Heart right ventricle (tissue), 16 donors: ENCODE results near the gene CNRIP1. TPM values are rescaled to one million over a fixed set of nuclear protein-coding genes. Genes with fewer than 3 reads are reported as not detected.

ENCODE experiments used
- ATAC-seq, 8 donors: fragments of 200-7000 bp; cut with Tn5 transposase; one replicate each; pipeline ENCODE4 v1.9.1; 2020; ENCODE audit warnings: mild to moderate bottlenecking in 8 of 8, moderate library complexity in 8 of 8, moderate number of reproducible peaks in 1 of 8
- DNase-seq, 2 donors: peaks; one replicate each; pipeline ENCODE4 v3.0.0-alpha.2; 2020
- H3K27ac ChIP-seq, 10 donors: fragments of 200-600 bp; sonication (generic) in 2 of 10; one replicate each; pipeline versions ENCODE4 v1.5.0 to v1.8.0; 2020 to 2022; ENCODE audit warnings: mild to moderate bottlenecking in 3 of 10
- H3K27me3 ChIP-seq, 7 donors: fragments of 200-600 bp; one replicate each; pipeline ENCODE4 v1.8.0; 2021 to 2022; ENCODE audit warnings: mild to moderate bottlenecking in 2 of 7
- H3K36me3 ChIP-seq, 9 donors: fragments of 200-600 bp; sonication (generic) in 1 of 9; one replicate each; pipeline versions ENCODE4 v1.5.0 to v1.8.0; 2020 to 2022; ENCODE audit warnings: mild to moderate bottlenecking in 2 of 9
- H3K4me1 ChIP-seq, 9 donors: fragments of 200-600 bp; sonication (generic) in 1 of 9; one replicate each; pipeline versions ENCODE4 v1.5.0 to v1.8.0; 2020 to 2022; ENCODE audit warnings: mild to moderate bottlenecking in 4 of 9
- H3K4me3 ChIP-seq, 10 donors: fragments of 200-600 bp; sonication (generic) in 2 of 10; one replicate each; pipeline versions ENCODE4 v1.5.0 to v1.8.0; 2020 to 2022; ENCODE audit warnings: mild to moderate bottlenecking in 7 of 10, moderate library complexity in 2 of 10
- H3K9me3 ChIP-seq, 11 donors: fragments of 200-600 bp in 10 of 11; sonication (generic) in 2 of 11; one replicate each; pipeline versions ENCODE4 v1.5.0 to v1.8.0; 2013 to 2022; ENCODE audit warnings: mild to moderate bottlenecking in 2 of 11, control low read depth in 1 of 11, moderate library complexity in 1 of 11
- WGBS, 2 donors: extraction: QIAGEN DNeasy Blood & Tissue Kit; methylation state at CpG; one replicate each; pipeline ENCODE4 v1.1.7; 2013; ENCODE audit warnings: inconsistent platforms in 1 of 2; 5-methylcytosine and 5-hydroxymethylcytosine counted together
- intact Hi-C, 10 donors: fragments of 100-400 bp; cut with DNase I; formaldehyde crosslinking; loops; one replicate each; pipeline versions ENCODE4 v1.11.1 to v1.14.2; 2022
- polyA plus RNA-seq, 2 donors: library from polyadenylated mRNA; stranded (reverse); fragments of 200-250 nt; gene quantifications; one replicate each; pipeline ENCODE4 v1.2.3, GENCODE V29; 2013
- total RNA-seq, 10 donors: library from RNA; stranded (reverse); fragmentation: NEBNext Ultra II Directional in 3 of 10; extraction: Animal tissue kit (Norgen Biotek cat#: 25700) in 3 of 10; gene quantifications; one replicate each; pipeline versions ENCODE4 v1.2.1 to v1.2.4, GENCODE V29; 2021 to 2023
- TF ChIP-seq, protein P1 (sequence below), 9 donors: fragments of 200-600 bp; sonication (generic) in 2 of 9; IDR thresholded peaks; one replicate each; pipeline versions ENCODE4 v1.5.0 to v1.8.0; 2021 to 2022; ENCODE audit warnings: antibody characterized with exemption in 9 of 9, mild to moderate bottlenecking in 5 of 9, moderate library complexity in 1 of 9
- donor health status: Arrhythmogenic right ventricular cardiomyopathy.
- donor health status: ischemic (EF 13 %, LVEDD 7.1; RV severe dilation, severe dysfunction).
- donor health status: healthy with polysubstance abuse.
- donor health status: DM: no; HTN: yes; CAD: no.
- donor health status: DM: no; HTN: no; CAD: no.
- donor health status: ischemic (EF 25% LVEDD 6.9; RV normal size, moderate dysfunction).
- donor health status: ischemic (EF 25% LVEDD 5.7; RV mildly dilated, moderate dysfunction).
- donor health status: healthy.
- donor health status: DM: yes; HTN: yes; CAD: no.
- donor health status: Ischemic cardiomyopathy.
- donor health status: ischemic (EF 35%, LVEDD 5.7; RV mildly dilated, moderate dysfunction).
- donor health status: nonischemic (EF 11% LVEDD 7.7; RV severe dilation, severe dysfunction).
- donor health status: DM: yes; HTN: yes; CAD: no.
- donor health status: PGD.
- donor health status: ischemic (EF 29% LVEDD 5.4; RV normal size, mild dysfunction).
- donor health status: nonischemic (EF 23%, LVEDD 6.1; RV moderate dilation, normal function).

Gene CNRIP1
- total and polyA plus RNA-seq, 12 donors: 4.8 to 13.4 (median 8.9) TPM

DNA sequence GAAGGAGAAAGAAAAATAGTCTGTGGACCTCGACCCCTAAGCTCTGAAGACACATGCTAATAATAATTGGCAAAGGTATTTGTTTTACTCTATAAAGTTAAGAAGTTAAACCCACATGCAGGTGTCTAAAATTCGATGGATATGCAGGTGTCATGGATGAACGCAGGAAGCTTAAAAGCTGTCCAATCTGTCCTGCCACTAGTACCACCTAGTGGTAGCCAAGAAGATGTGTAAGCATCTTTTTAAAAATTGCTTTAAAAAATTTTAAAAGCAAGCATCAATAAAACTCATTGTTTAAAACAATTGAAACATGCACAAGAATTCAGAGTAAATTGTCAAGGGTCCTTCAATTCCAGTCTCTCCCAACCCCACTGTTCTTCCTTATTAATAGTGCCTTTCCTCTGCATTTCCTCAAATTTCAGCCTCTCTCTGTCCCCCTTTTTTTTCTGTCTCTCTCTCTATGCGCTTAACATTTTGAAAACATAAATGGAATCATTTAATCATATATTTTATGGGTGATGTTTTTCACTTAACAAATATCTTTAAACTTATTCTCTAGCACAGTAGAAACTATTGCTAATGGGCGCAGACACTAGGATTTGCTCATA is 36.8 kb downstream of the CNRIP1 start:
- H3K27ac ChIP-seq: no peak overlapping the region
- ATAC-seq: peak in 1 of 8 donors; percentile 59
- no peaks in the 10 kb centered on the region for H3K27me3 ChIP-seq
- H3K9me3 ChIP-seq: no peaks in the 10 kb centered on the region
- intact Hi-C loops: loop anchor here (1.0 to 10.0 kb wide), 9 partner anchors 86 to 162 kb away; no protein-coding TSS in a partner anchor
- H3K4me3 ChIP-seq: no peak overlapping the region
- TF ChIP-seq, protein P1, sequence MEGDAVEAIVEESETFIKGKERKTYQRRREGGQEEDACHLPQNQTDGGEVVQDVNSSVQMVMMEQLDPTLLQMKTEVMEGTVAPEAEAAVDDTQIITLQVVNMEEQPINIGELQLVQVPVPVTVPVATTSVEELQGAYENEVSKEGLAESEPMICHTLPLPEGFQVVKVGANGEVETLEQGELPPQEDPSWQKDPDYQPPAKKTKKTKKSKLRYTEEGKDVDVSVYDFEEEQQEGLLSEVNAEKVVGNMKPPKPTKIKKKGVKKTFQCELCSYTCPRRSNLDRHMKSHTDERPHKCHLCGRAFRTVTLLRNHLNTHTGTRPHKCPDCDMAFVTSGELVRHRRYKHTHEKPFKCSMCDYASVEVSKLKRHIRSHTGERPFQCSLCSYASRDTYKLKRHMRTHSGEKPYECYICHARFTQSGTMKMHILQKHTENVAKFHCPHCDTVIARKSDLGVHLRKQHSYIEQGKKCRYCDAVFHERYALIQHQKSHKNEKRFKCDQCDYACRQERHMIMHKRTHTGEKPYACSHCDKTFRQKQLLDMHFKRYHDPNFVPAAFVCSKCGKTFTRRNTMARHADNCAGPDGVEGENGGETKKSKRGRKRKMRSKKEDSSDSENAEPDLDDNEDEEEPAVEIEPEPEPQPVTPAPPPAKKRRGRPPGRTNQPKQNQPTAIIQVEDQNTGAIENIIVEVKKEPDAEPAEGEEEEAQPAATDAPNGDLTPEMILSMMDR (IDR thresholded peaks at IDR 0.05): peak; percentile 49 to 84 (median 74)
- 39 to 40% methylated on average over 5 of the region's 5 CpGs for WGBS, 2 donors
- peaks cover 0 to 38% (median 18%) of the 10 kb centered on the region in 9 donors for H3K4me1 ChIP-seq
- H3K36me3 ChIP-seq: no peaks in the 10 kb centered on the region
- no peak for DNase-seq

DNA sequence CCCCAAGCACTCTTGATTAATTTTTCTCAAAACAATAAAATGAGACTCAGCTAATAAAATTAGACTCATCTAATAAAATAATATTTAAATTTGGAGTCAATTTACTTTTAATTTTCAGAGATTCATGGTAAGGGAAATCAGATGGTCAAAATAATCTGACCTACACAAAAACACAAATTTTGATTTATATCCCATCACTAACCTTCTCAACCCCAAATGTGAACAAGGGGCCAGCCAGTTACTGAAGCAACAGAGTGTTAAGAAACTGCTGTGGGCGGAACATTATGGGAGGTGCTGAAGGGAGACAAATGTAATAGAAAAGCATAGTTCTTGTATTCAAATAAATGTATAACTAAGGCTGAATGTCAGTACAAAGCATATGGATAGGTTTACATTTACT is 39.0 kb downstream of the CNRIP1 start:
- no peaks in the 10 kb centered on the region for H3K9me3 ChIP-seq
- no peaks in the 10 kb centered on the region for H3K27me3 ChIP-seq
- no peak for ATAC-seq
- no peak for DNase-seq
- no peak overlapping the region for H3K27ac ChIP-seq
- whole genome bisulfite sequencing, 2 donors: 94 to 95% methylated on average over 1 of the region's 1 CpG
- TF ChIP-seq, protein P1 (IDR thresholded peaks at IDR 0.05): no peak
- no peak overlapping the region for H3K4me3 ChIP-seq
- intact Hi-C loops: loop anchor here in 9 of 10 donors (5.0 to 10.0 kb wide), 5 partner anchors 83 to 164 kb away; no protein-coding TSS in a partner anchor
- peaks cover 0 to 24% (median 9%) of the 10 kb centered on the region in 9 donors for H3K4me1 ChIP-seq
- H3K36me3 ChIP-seq: no peaks in the 10 kb centered on the region

DNA sequence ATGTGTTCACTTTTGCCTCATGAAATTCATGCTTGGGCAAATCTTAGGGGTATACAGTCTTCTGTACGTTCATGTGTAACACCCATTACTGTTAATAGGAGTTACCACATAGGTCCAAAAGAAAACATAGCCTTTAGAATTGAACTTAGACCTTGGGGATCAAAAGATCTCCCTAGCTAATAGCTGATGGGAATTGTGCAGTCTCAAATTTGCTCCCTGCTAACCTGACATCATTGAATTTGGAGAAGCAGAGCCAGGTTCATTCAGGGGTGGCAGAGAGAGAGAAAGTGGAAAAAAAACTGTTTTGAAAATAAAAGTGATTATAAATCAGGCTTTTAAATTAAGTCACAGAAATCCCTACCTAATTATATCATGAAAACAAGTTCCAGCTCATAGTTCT is 39.4 kb downstream of the CNRIP1 start:
- TF ChIP-seq, protein P1 (IDR thresholded peaks at IDR 0.05): no peak
- WGBS, 2 donors: 95% methylated on average over 1 of the region's 1 CpG
- no peak for ATAC-seq
- Histone ChIP-seq H3K4me3 (no peak overlapping the region), H3K9me3 (no peaks in the 10 kb centered on the region), H3K27me3 (no peaks in the 10 kb centered on the region), H3K36me3 (no peaks in the 10 kb centered on the region), H3K4me1 (peaks cover 0 to 24% (median 9%) of the 10 kb centered on the region in 9 donors), H3K27ac (no peak overlapping the region)
- no peak for DNase-seq
- intact Hi-C loops: loop anchor here in 9 of 10 donors (5.0 to 10.0 kb wide), 5 partner anchors 83 to 164 kb away; no protein-coding TSS in a partner anchor

DNA sequence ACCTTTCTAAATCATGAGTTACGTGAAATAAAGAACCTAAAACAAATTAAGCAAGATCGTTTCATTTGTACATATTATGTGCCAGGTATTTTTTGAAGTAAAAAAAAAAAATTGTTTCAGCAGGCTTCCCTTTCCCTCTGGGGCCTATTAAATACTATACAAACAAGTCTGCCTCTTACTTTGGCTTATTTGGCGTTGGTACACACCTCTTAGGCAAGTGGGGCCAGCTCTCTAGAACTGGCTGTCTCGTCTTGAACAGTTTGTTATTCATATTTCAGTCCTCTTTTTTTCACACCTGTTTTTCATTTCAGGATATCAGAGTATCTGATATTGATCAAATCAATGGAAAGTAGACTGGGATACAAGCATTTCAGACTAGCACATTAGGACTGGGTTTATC is 40.1 kb downstream of the CNRIP1 start:
- H3K4me1 ChIP-seq: peaks cover 0 to 18% (median 6%) of the 10 kb centered on the region in 9 donors
- TF ChIP-seq, protein P1 (IDR thresholded peaks at IDR 0.05): no peak
- H3K27ac ChIP-seq: no peak overlapping the region
- no peak overlapping the region for H3K4me3 ChIP-seq
- no peaks in the 10 kb centered on the region for H3K27me3 ChIP-seq
- H3K9me3 ChIP-seq: no peaks in the 10 kb centered on the region
- DNase-seq: no peak
- no peak for ATAC-seq
- H3K36me3 ChIP-seq: no peaks in the 10 kb centered on the region
- intact Hi-C loops: loop anchor here in 9 of 10 donors (5.0 to 10.0 kb wide), 5 partner anchors 82 to 165 kb away; no protein-coding TSS in a partner anchor
- WGBS, 2 donors: 88 to 89% methylated on average over 4 of the region's 4 CpGs
